Measurements from ENCODE around the gene ANOS1.
"Not testable (repeated sequence)": the region's sequence is repeated elsewhere in the genome, so short reads cannot be mapped to it uniquely, and the experiment has no call there.

Gene ANOS1

GRCh38 chrX:8591501-8591900 is 140.4 kb downstream of the ANOS1 start:
- no peak for DNase-seq

DNA sequence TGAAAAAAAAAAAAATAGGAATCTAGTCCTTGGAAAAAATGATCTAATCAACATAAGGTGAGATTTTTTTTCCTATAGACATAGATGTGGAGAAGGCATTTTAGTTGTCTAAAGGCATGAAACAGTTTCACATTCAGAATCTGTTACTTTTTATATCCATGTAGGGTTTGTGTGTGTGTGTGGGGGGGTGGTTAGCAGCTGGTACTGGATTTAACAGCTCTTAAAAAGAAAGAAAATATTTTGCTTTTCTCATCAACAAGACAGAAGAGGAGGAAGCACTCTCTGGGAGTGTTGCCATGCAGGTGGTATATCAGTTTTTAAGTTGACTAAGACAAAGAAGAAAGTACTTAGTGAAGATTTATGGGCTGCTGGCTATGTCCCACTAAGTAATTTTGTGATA is 145.0 kb downstream of the ANOS1 start:
- DNase-seq: peak; percentile 37

DNA sequence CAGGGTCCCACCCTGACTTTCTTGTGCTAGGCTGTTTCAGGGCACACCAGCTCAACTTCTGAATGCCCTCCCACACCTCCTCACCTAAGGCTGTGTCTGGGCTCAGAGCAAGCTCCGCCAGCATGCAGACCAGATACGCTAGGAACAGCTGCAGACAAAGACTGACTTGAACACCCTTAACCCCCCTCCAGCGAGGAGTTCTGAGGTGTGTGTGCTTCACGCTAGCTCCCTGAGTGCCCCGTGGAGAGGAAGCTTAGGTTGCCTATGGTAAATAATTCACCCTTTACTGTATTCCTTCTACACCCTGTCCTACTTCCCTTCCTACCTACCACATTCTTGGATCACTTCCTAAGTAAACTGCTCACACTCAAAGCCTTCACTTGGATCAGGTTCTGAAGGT is 152.3 kb downstream of the ANOS1 start:
- DNase-seq: no peak

- DNase-seq: no peak
Measured at GRCh38 chrX:8576821-8577220, 155.1 kb downstream of the ANOS1 start.

- DNase-seq: no peak
Measured at GRCh38 chrX:8565729-8566128, 166.2 kb downstream of the ANOS1 start.

GRCh38 chrX:8548446-8548845 is 183.5 kb downstream of the ANOS1 start:
- DNase-seq: no peak

DNA sequence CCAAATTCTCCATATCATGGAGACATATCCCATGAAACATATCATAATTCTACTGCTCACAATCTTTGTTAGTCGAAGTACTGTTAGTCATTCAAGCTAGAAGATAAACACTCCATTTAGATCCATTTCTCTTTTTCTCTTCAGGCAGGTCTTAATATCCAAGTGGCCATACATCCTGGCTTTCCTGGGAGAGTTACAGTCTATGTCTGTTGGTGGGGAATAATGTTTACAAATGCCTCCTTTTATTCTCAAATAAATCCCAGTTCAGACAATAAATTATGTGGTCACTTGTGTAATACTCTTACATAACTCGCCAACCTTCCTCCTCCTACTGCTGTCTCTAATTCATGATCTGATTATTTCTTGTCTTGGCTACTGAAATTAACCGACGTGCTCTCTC is 185.2 kb downstream of the ANOS1 start:
- no peak for DNase-seq

- DNase-seq: peak; percentile 43
Measured at GRCh38 chrX:8520791-8521190, 211.1 kb downstream of the ANOS1 start.

- DNase-seq: peak; percentile 69
Measured at GRCh38 chrX:8520178-8520577, 211.8 kb downstream of the ANOS1 start.

DNA sequence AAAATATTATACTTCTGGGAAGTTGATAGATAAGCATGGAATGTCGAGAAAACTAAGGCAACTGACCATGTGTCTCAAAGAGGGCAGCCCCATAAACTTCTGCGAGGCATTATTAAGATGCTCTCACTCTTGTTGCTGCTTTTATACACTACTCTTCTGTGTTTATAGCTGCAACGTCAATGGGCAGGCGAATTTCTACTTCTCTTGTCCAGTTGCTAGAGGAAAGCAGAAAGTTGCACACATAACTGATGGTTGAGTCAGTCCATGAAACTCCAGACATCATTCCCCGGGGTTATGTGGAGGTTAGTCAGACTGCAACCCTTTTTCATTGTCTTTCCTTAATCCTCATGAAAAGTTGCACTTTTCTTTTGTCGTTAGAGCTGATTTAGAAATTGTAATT is 227.5 kb downstream of the ANOS1 start:
- DNase-seq: no peak

- not testable (repeated sequence) for DNase-seq
Measured at GRCh38 chrX:8502101-8502500, 229.8 kb downstream of the ANOS1 start.

- DNase-seq: no peak
Measured at GRCh38 chrX:8500203-8500602, 231.7 kb downstream of the ANOS1 start.

DNA sequence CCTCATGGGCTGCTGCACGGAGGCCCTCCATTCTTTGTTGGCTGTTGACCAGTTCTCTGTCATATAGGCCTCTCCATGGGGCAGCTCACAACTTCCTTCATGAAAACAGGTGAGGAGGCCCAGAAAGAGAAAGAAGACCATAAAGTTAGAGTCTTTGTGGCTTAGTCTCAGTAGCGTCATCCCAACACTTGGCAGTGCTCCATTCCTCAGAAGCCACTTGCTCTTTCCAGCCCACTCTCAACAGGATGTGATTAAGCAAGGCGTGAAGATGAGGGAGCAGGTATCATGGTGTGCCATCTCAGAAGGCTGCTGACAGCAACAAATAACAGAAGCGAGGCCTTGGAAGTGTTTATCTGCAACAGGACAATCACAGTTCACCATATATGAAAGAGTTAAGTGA is 236.9 kb downstream of the ANOS1 start:
- not testable (repeated sequence) for DNase-seq

GRCh38 chrX:8484360-8484949 is 247.5 kb downstream of the ANOS1 start:
- no peak for DNase-seq
